Muscle of leg (tissue), 11 donors: ENCODE data around the gene GPR176. TPM values are rescaled to one million over a fixed set of nuclear protein-coding genes. Genes with fewer than 3 reads are reported as not detected.

Source experiments
- DNase-seq: peaks from one replicate; pipeline ENCODE4 v3.0.0; 2013
- H3K27ac ChIP-seq: one replicate; pipeline ENCODE4 v1.5.1; 2013; ENCODE audit warnings: mild to moderate bottlenecking, low read length, control low read depth
- H3K27me3 ChIP-seq: one replicate; pipeline ENCODE4 v1.6.1; 2013; ENCODE audit warnings: low read length; ENCODE audit not compliant: control insufficient read depth, insufficient read depth
- H3K36me3 ChIP-seq: one replicate; pipeline ENCODE4 v1.6.1; 2013; ENCODE audit warnings: low read length; ENCODE audit not compliant: control insufficient read depth, insufficient read depth
- H3K4me1 ChIP-seq: one replicate; pipeline ENCODE4 v1.6.1; 2013; ENCODE audit warnings: low read length; ENCODE audit not compliant: control insufficient read depth, insufficient read depth
- H3K4me3 ChIP-seq: one replicate; pipeline ENCODE4 v1.5.1; 2013; ENCODE audit warnings: low read length, control low read depth
- H3K9me3 ChIP-seq: replicated peaks from 2 replicates; pipeline ENCODE4 v1.6.1; 2013; ENCODE audit warnings: low read depth, low read length; ENCODE audit not compliant: control insufficient read depth
- WGBS: methylation state at CpG from one replicate; pipeline ENCODE4 v1.1.5; 2013; ENCODE audit warnings: missing lambda C conversion rate; ENCODE audit not compliant: insufficient coverage; 5-methylcytosine and 5-hydroxymethylcytosine counted together
- polyA plus RNA-seq, 8 donors: library from polyadenylated mRNA; unstranded; fragments of 120-200 nt; gene quantifications; one replicate each; pipeline versions ENCODE4 v1.2.1 to v1.2.3, GENCODE V29; 2013; ENCODE audit warnings: inconsistent platforms in 1 of 8, low replicate concordance in 1 of 8; ENCODE audit not compliant: insufficient read length in 8 of 8, insufficient read depth in 1 of 8
- total RNA-seq: library from RNA; stranded (reverse); fragments of 120-200 nt; gene quantifications from one replicate; pipeline ENCODE4 v1.2.4, GENCODE V29; 2013

The GPR176 gene
- total and polyA plus RNA-seq, 9 donors = 4.0 to 7.3 (median 6.4) TPM

DNA sequence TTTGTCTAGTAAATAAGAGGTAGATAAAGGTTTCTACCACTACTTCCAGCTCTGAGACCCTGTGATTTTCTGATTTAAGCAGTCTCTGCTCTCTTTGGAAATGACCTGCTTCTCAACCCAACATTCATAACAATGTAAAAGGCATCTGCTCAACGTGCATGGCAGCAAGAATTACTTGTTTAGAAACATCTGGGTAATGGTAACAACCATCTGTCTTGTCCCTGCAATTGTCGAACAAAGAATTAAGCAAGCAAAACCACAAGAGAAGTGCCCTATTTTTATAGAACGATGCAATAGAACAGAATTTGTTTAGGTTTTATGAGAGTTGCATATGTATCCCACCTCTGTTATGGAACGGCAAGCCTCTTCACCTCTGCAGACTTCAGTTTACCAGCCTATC is 130.3 kb downstream of the GPR176 start:
- no peak overlapping the region for H3K27ac ChIP-seq
- H3K4me1 ChIP-seq = no peaks in the 10 kb centered on the region
- no peaks in the 10 kb centered on the region for H3K36me3 ChIP-seq
- H3K27me3 ChIP-seq = no peaks in the 10 kb centered on the region
- WGBS = no CpG with 5 or more reads among the region's 4 CpGs
- DNase-seq = no peak
- no peaks in the 10 kb centered on the region for H3K9me3 ChIP-seq
- no peak overlapping the region for H3K4me3 ChIP-seq

DNA sequence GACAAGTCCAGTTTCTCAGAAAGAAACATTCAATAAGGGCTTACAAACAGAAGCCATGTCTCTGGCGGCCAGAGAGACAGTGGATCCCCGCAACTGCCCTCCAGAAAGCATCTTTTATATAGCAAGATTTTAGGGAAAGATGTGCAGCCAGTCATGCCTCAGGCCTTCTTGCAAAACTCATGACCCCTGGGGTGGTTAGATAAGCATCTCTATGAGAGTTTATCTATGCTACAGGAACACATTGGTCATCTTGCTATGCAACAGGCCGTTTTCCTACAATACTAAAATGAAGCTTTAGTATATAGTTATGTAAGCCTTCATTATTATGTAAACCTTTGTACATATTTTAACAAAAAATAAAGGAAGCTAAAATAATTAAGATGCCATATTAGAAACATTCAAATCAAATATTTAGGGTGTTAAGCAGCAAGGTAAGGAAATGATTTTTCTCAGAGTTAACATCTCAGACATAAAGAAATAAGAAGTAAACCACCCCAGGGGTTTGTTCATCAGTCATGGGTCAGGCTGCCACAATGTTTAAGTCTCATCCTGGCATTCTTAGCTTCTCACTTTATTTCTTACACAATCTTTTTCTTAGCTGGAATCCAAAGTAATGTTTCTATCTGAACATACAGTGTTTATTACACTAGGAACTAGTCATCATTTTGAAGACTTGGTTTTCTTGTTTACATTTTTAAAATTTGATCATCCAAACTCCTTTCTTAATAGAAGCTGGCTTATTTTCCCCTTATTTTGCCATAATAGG is 131.1 kb downstream of the GPR176 start:
- Histone ChIP-seq H3K36me3 (no peaks in the 10 kb centered on the region), H3K4me3 (no peak overlapping the region), H3K27ac (no peak overlapping the region), H3K4me1 (no peaks in the 10 kb centered on the region), H3K27me3 (no peaks in the 10 kb centered on the region), H3K9me3 (no peaks in the 10 kb centered on the region)
- WGBS = no CpG with 5 or more reads among the region's 3 CpGs
- DNase-seq = no peak

DNA sequence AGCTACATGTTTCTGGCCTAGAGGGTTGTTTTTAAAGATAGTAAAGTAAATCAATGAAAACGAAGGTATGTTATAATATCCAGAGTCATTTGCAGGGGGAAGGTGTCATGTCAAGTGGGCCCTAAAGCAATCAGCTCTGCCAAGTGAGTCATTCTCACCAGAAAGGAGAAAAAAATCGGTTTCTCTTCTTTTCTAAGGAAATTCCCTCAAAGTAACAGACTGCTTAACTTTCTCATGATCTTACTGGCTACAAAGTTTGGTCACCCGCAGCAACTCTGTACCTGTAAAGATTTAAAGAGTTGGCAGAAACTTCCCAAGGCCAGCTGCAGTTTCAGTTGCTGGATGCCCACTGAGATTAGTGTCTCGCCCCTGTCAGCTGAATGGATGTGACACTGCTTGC is 132.0 kb downstream of the GPR176 start:
- H3K36me3 ChIP-seq = no peaks in the 10 kb centered on the region
- no peak overlapping the region for H3K27ac ChIP-seq
- DNase-seq = no peak
- H3K9me3 ChIP-seq = no peaks in the 10 kb centered on the region
- 49% methylated on average over 3 of the region's 4 CpGs for whole genome bisulfite sequencing
- H3K4me3 ChIP-seq = no peak overlapping the region
- no peaks in the 10 kb centered on the region for H3K27me3 ChIP-seq
- H3K4me1 ChIP-seq = peaks cover 4% of the 10 kb centered on the region

DNA sequence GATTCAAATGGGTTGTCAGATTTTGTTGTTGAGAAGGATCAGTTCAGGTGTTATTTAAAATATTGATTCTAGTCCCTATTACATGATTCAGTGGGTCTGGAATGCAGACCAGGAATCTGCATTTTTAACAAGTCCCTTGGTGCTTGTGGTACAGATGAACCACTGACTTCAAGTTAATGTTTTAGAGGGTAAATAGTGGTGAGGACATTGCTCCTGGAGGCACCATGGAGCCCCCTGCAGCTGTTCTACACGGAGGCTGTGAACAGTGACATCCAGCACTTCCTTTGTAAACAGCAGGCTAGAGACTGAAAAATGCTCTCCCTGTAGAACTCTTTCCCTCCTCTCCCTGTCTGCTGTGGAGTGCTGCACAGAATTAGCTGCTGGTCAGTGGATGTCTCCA is 132.6 kb downstream of the GPR176 start:
- H3K9me3 ChIP-seq = no peaks in the 10 kb centered on the region
- WGBS = 20% methylated on average over 1 of the region's 1 CpG
- no peaks in the 10 kb centered on the region for H3K36me3 ChIP-seq
- no peak for DNase-seq
- no peak overlapping the region for H3K27ac ChIP-seq
- H3K4me1 ChIP-seq = peaks cover 4% of the 10 kb centered on the region
- no peak overlapping the region for H3K4me3 ChIP-seq
- H3K27me3 ChIP-seq = no peaks in the 10 kb centered on the region

DNA sequence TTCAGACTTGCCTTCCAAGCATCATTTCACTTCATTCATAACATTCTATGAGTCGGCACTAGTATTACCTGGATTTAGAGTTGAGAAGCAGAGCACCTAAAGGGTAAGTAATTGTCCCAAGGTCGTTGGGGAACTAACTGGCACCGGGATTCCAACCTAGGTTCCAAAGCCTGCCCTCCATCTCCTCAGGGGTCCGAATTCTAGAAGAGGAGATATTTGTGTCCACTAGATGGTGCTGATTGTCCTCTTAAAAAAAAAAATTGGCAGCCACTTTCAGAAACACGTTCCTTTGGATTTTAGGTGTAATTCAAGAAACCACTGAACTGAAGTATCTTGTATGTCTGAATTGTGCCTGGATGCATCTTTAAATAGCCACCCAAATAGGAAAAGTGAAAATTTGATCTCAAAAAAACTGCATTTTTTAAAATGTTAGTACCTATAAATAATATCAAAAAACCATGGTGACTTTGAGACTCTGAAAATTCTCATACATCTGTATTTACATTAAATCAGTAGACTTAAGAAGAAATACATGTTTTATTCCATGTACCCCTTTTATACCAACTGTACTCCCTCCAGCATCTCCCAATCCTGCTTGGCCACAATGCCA is 133.5 kb downstream of the GPR176 start:
- H3K27ac ChIP-seq = no peak overlapping the region
- H3K4me1 ChIP-seq = peaks cover 4% of the 10 kb centered on the region
- H3K27me3 ChIP-seq = no peaks in the 10 kb centered on the region
- no peaks in the 10 kb centered on the region for H3K9me3 ChIP-seq
- no peak overlapping the region for H3K4me3 ChIP-seq
- no peaks in the 10 kb centered on the region for H3K36me3 ChIP-seq
- DNase-seq = peak; percentile 83
- 20% methylated on average over 3 of the region's 5 CpGs for WGBS

DNA sequence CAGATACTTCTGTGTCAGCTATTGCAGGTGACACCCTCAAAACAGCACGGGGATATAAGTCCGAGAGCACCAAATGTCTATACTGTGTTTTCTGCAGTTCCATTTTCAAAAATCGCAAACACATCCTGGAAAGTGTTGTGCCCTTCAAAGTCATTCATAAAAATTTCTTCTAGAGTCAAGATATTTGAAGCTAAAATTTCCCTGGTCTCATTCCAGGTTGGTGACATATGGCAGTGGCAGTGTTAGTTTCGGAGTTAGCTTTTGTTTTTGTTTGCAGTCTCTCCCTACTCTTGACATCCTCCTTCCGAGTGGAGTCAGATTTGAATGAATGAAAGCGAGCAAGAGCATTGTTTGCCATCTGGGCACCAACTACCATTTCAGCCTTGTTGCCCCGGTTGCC is 134.2 kb downstream of the GPR176 start:
- no peaks in the 10 kb centered on the region for H3K9me3 ChIP-seq
- H3K27me3 ChIP-seq = no peaks in the 10 kb centered on the region
- no peak overlapping the region for H3K4me3 ChIP-seq
- H3K36me3 ChIP-seq = no peaks in the 10 kb centered on the region
- 87% methylated on average over 3 of the region's 7 CpGs for WGBS
- H3K27ac ChIP-seq = no peak overlapping the region
- H3K4me1 ChIP-seq = peaks cover 4% of the 10 kb centered on the region
- no peak for DNase-seq

DNA sequence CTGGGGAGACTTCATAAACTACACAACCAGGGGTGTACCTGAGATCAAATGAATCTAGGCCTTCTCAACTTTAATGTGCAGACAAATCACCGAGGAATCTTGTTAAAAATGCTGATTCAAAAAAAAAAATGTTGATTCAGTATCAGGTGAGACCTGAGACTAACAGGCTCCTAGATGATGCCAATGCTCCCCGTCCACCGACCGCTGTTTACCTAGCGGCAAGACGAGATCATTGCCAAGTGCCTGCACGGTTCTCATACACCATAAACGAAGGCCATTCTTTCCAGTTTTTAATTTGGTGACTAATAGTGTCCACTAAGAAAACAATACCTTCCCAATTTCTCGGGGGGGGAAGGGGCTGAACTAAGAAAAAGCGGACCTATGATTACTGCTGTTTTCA is 134.9 kb downstream of the GPR176 start:
- no peaks in the 10 kb centered on the region for H3K36me3 ChIP-seq
- no peaks in the 10 kb centered on the region for H3K27me3 ChIP-seq
- H3K4me3 ChIP-seq = no peak overlapping the region
- WGBS = 81% methylated on average over 3 of the region's 10 CpGs
- H3K4me1 ChIP-seq = peaks cover 4% of the 10 kb centered on the region
- no peak overlapping the region for H3K27ac ChIP-seq
- DNase-seq = no peak
- no peaks in the 10 kb centered on the region for H3K9me3 ChIP-seq

DNA sequence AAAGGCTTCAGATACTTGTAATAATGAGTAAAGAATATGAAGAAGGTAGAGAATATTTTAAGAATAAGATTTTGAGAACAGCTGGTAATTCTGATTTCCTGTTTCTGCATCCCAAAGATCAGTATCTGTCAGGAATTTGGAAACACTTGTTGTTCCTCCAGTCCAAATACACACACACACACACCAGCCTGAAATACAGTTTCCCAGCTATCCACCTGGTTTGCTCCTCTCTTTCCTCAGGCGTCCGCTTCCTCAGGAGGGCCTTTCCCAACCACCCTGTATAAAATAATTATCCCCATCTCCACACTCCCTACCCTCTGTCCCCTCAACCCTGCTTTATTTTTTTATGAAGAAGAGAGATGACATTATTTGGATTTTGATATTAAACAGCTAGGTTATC is 135.4 kb downstream of the GPR176 start:
- no peak for DNase-seq
- peaks cover 4% of the 10 kb centered on the region for H3K4me1 ChIP-seq
- no peak overlapping the region for H3K27ac ChIP-seq

DNA sequence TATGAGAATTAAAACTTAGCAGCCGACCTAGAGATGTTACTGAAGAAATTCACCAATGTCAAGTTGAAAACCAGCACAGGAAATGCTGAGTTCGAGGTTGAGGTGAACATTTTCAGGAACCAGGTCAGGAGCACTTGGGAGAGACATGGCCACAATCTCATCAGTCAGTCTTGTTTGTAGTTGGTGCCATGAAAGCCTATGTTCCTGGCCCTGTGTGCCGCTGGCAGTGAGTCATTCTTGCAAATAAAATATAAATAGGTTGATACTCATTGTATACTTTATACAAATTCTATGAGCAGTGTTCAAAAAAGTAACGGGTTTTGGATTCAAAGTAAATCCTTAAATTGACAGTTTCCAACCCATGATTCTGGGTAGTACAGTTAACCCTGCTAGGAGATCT is 135.9 kb downstream of the GPR176 start:
- no peak for DNase-seq
- H3K27ac ChIP-seq = no peak overlapping the region
- H3K4me3 ChIP-seq = no peak overlapping the region
- no peaks in the 10 kb centered on the region for H3K9me3 ChIP-seq
- no peaks in the 10 kb centered on the region for H3K27me3 ChIP-seq
- 33% methylated on average over 1 of the region's 4 CpGs for WGBS
- no peaks in the 10 kb centered on the region for H3K36me3 ChIP-seq
- H3K4me1 ChIP-seq = peaks cover 4% of the 10 kb centered on the region

More for the DNA sequence above, 135.4 kb downstream of the GPR176 start:
- WGBS = 75% methylated on average over 2 of the region's 2 CpGs
- Histone ChIP-seq H3K36me3 (no peaks in the 10 kb centered on the region), H3K9me3 (no peaks in the 10 kb centered on the region), H3K4me3 (no peak overlapping the region), H3K27me3 (no peaks in the 10 kb centered on the region)

DNA sequence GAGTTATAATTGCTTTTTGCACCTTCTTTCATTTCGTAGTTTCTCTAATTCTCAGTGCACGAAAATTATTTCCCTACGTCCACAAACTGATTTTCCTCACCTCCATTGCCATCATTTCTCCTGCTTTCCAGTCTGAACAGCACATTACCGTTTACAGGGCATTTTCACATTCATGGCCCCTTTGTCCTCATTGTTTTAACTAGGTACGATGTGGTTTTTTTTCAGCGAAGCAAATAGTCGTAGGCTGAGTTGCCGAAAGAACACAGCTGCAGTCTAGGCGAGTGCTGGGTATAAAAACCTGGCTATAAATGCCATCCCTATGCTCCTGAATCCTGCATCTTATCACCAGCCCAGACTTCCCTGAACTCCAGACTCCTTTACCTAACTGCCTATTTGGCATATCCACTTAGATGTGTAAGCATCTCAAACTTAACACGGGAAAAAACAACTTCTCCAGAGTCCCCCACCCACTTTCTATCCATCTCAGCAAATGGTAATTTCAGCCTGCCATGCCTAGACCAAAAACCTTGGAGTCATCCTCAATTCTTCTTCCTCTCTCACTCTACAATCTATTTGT is 136.7 kb downstream of the GPR176 start:
- Histone ChIP-seq H3K27ac (peak overlapping the region; percentile 92), H3K4me1 (peaks cover 4% of the 10 kb centered on the region), H3K27me3 (no peaks in the 10 kb centered on the region), H3K9me3 (no peaks in the 10 kb centered on the region), H3K36me3 (no peaks in the 10 kb centered on the region), H3K4me3 (peak overlapping the region; percentile 77)
- DNase-seq = no peak
- 0% methylated on average over 10 of the region's 10 CpGs for WGBS
